ENCODE results near the gene RPLP2. TPM values are rescaled to one million over a fixed set of nuclear protein-coding genes. Genes with fewer than 3 reads are reported as not detected.

Gene RPLP2
- total RNA-seq, 1 donor from 2014 or later, result 663 TPM

- H3K4me3 ChIP-seq (ENCODE audit: low read depth, low read length), result peak overlapping the region; percentile 48
- no peak for DNase-seq (ENCODE audit: low read depth)
- TF ChIP-seq, protein P1, sequence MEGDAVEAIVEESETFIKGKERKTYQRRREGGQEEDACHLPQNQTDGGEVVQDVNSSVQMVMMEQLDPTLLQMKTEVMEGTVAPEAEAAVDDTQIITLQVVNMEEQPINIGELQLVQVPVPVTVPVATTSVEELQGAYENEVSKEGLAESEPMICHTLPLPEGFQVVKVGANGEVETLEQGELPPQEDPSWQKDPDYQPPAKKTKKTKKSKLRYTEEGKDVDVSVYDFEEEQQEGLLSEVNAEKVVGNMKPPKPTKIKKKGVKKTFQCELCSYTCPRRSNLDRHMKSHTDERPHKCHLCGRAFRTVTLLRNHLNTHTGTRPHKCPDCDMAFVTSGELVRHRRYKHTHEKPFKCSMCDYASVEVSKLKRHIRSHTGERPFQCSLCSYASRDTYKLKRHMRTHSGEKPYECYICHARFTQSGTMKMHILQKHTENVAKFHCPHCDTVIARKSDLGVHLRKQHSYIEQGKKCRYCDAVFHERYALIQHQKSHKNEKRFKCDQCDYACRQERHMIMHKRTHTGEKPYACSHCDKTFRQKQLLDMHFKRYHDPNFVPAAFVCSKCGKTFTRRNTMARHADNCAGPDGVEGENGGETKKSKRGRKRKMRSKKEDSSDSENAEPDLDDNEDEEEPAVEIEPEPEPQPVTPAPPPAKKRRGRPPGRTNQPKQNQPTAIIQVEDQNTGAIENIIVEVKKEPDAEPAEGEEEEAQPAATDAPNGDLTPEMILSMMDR (conservative IDR thresholded peaks at IDR 0.05; ENCODE audit: low read depth, low read length), result no peak
Measured at GRCh38 chr11:827146-827896, 17.6 kb downstream of the RPLP2 start.

GRCh38 chr11:827897-828192, 18.1 kb downstream of the RPLP2 start, which contains the start of gene CRACR2B:
CRACR2B (plus strand) TSS chr11:827919; CDS start chr11:828608, 689 bp downstream.
- H3K4me3 ChIP-seq (ENCODE audit: low read depth, low read length), result peak within 1 kb of the TSS; percentile 48
- TF ChIP-seq, protein P1 (conservative IDR thresholded peaks at IDR 0.05; ENCODE audit: low read depth, low read length), result no peak

GRCh38 chr11:828506-829175, 18.9 kb downstream of the RPLP2 start:
- no peak for DNase-seq (ENCODE audit: low read depth)
- H3K4me3 ChIP-seq (ENCODE audit: low read depth, low read length), result no peak overlapping the region
- TF ChIP-seq, protein P1 (conservative IDR thresholded peaks at IDR 0.05; ENCODE audit: low read depth, low read length), result no peak

More at GRCh38 chr11:827897-828192, 18.1 kb downstream of the RPLP2 start, which contains the start of gene CRACR2B:
- no peak for DNase-seq (ENCODE audit: low read depth)

DNA sequence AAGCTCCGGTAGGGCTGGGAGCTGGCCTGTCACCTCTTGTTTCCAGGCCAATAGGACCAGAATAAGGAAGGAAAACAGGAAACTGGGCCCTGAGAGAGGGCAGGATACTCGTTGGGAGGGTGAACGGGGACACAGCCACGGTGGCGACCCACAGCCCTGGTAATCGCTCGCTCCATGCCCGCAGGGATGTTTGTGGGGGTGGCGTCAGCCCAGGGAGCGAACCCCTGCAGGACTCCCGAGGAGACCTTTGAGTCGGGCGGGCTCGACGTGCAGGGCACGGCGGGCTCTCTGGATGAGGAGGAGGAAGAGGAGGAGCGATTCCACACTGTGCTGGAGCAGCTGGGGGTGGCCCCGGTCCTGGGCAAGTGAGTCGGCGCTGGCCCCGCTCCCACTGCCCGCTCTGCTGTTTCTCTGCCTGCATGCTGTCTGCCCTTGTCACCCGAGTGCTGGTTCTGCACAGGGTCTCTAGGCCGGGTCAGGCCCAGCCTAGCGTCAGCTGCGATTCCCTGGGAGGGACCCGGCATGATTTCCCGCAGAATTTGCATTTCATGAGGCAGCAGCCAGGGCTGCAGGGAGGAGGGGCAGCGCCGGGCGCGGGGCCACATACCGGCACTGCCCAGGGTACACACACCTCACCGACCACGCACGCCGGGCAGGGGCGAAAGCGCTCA, 19.5 kb downstream of the RPLP2 start:
- H3K4me3 ChIP-seq (ENCODE audit: low read depth, low read length), result peak overlapping the region; percentile 53
- TF ChIP-seq, protein P1 (conservative IDR thresholded peaks at IDR 0.05; ENCODE audit: low read depth, low read length), result no peak
- DNase-seq (ENCODE audit: low read depth), result no peak

DNA sequence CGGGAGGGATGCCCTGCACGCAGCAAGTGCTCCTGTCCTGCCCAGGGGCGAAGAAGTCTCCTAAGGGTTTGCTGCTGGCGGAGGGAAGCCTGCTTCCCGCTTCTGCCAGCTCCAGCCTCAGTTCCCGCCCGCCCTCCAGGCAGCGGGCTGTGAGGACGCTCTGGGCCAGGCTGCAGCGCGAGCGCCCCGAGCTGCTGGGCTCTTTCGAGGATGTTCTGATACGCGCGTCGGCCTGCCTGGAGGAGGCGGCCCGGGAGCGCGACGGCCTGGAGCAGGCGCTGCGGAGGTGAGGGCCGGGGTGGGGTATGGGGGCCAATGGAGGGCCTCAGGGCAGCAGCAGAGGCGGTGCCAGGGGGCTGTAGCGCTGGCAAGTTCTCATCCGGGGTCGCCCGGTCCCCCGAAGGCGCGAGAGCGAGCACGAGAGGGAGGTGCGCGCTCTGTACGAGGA, 20.1 kb downstream of the RPLP2 start:
- TF ChIP-seq, protein P1 (conservative IDR thresholded peaks at IDR 0.05; ENCODE audit: low read depth, low read length), result no peak
- no peak for DNase-seq (ENCODE audit: low read depth)
- H3K4me3 ChIP-seq (ENCODE audit: low read depth, low read length), result peak overlapping the region; percentile 53

DNA sequence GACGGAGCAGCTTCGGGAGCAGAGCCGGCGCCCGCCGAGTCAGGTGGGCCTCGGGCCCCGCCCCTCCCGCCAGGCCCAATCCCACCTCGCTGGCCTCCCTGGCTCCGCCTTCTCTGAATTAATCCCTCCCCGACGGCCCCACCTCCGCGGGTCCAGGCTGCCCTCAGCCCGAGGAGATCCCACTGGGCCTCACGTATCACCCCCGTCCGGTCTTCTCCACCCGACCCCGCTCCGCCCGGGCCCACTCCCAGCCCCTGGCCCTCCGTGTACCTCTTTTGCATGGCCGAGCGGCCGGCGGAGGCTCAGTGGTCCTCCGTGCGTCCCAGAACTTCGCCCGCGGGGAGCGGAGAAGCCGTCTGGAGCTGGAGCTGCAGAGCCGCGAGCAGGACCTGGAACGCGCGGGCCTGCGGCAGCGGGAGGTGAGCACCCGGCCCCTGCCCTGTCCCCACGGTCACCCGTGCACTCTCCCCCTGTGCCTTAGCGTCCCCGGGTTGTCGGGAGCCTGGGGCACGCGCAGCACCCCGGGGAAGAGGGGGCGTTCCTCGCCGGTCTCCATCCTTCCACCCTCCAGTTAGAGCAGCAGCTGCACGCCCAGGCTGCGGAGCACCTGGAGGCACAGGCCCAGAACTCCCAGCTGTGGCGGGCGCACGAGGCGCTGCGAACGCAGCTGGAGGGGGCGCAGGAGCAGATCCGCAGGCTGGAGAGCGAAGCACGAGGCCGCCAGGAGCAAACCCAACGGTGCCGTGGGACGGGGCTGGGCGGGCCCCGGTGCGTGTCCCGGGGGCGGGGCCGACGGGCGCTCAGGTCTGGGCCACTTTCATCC, 20.7 kb downstream of the RPLP2 start:
- peak overlapping the region; percentile 53 for H3K4me3 ChIP-seq (ENCODE audit: low read depth, low read length)
- TF ChIP-seq, protein P1 (conservative IDR thresholded peaks at IDR 0.05; ENCODE audit: low read depth, low read length), result no peak
- DNase-seq (ENCODE audit: low read depth), result no peak
